CD14-positive monocyte (primary cell): ENCODE data around the gene EEF1AKMT4. TPM values are rescaled to one million over a fixed set of nuclear protein-coding genes. Genes with fewer than 3 reads are reported as not detected.

Experiments
- DNase-seq, 3 donors: peaks; one replicate each; pipeline ENCODE4 v3.0.0-alpha.2; 2011 to 2022
- H2AFZ ChIP-seq: 2 replicates; pipeline ENCODE4 v1.6.0; 2012; ENCODE audit warnings: mild to moderate bottlenecking, low read depth, low read length, inconsistent platforms; ENCODE audit not compliant: insufficient read depth, poor library complexity, severe bottlenecking
- H3K27ac ChIP-seq, 2 donors: 1 replicate in 1 of 2; 2 replicates in 1 of 2; pipeline ENCODE4 v1.5.1; 2012 to 2013; ENCODE audit warnings: low read length in 2 of 2, control low read depth in 1 of 2, inconsistent platforms in 1 of 2, low read depth in 1 of 2, mild to moderate bottlenecking in 1 of 2
- H3K27me3 ChIP-seq, 2 donors: one replicate each; pipeline versions ENCODE4 v1.6.0 to v1.6.1; 2011 to 2013; ENCODE audit warnings: low read length in 2 of 2; ENCODE audit not compliant: control insufficient read depth in 2 of 2, insufficient read depth in 2 of 2
- H3K36me3 ChIP-seq, 2 donors: replicated peaks in 1 of 2; 1 replicate in 1 of 2; 2 replicates in 1 of 2; pipeline versions ENCODE4 v1.5.1 to v1.6.1; 2012 to 2013; ENCODE audit warnings: low read length in 2 of 2, control low read depth in 1 of 2, inconsistent platforms in 1 of 2, mild to moderate bottlenecking in 1 of 2; ENCODE audit not compliant: insufficient read depth in 2 of 2, control insufficient read depth in 1 of 2
- H3K4me1 ChIP-seq, 2 donors: 1 replicate in 1 of 2; 2 replicates in 1 of 2; pipeline versions ENCODE4 v1.5.1 to v1.6.1; 2012 to 2013; ENCODE audit warnings: low read length in 2 of 2, control low read depth in 1 of 2, inconsistent platforms in 1 of 2, mild to moderate bottlenecking in 1 of 2, moderate library complexity in 1 of 2; ENCODE audit not compliant: insufficient read depth in 2 of 2, control insufficient read depth in 1 of 2
- H3K4me2 ChIP-seq: replicated peaks from 2 replicates; pipeline ENCODE3; 2012; ENCODE audit warnings: low read length, moderate library complexity, mild to moderate bottlenecking; ENCODE audit not compliant: poor library complexity, severe bottlenecking; ENCODE audit errors: extremely low read depth
- H3K4me3 ChIP-seq, 3 experiments: fragments of 200-600 bp in 1 of 3; sonication (generic) in 1 of 3; replicated peaks in 1 of 3; 1 replicate in 2 of 3; 2 replicates in 1 of 3; pipeline ENCODE4 v1.5.1; 2011 to 2013; ENCODE audit warnings: low read length in 3 of 3, mild to moderate bottlenecking in 3 of 3, control low read depth in 2 of 3, low read depth in 2 of 3, inconsistent platforms in 1 of 3, moderate library complexity in 1 of 3
- H3K79me2 ChIP-seq: 2 replicates; pipeline ENCODE4 v1.6.0; 2012; ENCODE audit warnings: mild to moderate bottlenecking, control low read depth, inconsistent platforms, low read length, moderate library complexity; ENCODE audit not compliant: insufficient read depth
- H3K9ac ChIP-seq: 2 replicates; pipeline ENCODE4 v1.6.0; 2017; ENCODE audit warnings: low read length, mild to moderate bottlenecking; ENCODE audit not compliant: insufficient read depth, poor library complexity, severe bottlenecking
- H3K9me3 ChIP-seq, 2 donors: replicated peaks in 1 of 2; 1 replicate in 1 of 2; 2 replicates in 1 of 2; pipeline versions ENCODE4 v1.5.1 to v1.6.1; 2012 to 2013; ENCODE audit warnings: low read length in 2 of 2, control low read depth in 1 of 2; ENCODE audit not compliant: control insufficient read depth in 1 of 2, insufficient read depth in 1 of 2
- H4K20me1 ChIP-seq: 2 replicates; pipeline ENCODE4 v1.6.0; 2012; ENCODE audit warnings: mild to moderate bottlenecking, low read length, control low read depth, moderate library complexity; ENCODE audit not compliant: insufficient read depth
- H3K27ac Mint-ChIP-seq, 7 donors: one replicate each; pipeline ENCODE4 v1.8.0; 2020; ENCODE audit warnings: mild to moderate bottlenecking in 7 of 7, mixed read lengths in 7 of 7, moderate library complexity in 6 of 7, inconsistent platforms in 2 of 7
- H3K27me3 Mint-ChIP-seq, 3 donors: one replicate each; pipeline ENCODE4 v1.8.0; 2021 to 2022; ENCODE audit warnings: low read depth in 3 of 3, mild to moderate bottlenecking in 3 of 3, mixed read lengths in 3 of 3, moderate library complexity in 3 of 3, inconsistent platforms in 1 of 3
- H3K36me3 Mint-ChIP-seq, 2 donors: one replicate each; pipeline ENCODE4 v1.8.0; 2020; ENCODE audit warnings: mixed read lengths in 2 of 2, inconsistent platforms in 1 of 2, mild to moderate bottlenecking in 1 of 2
- H3K4me1 Mint-ChIP-seq: one replicate; pipeline ENCODE4 v1.8.0; 2020; ENCODE audit warnings: mild to moderate bottlenecking, mixed read lengths
- H3K4me3 Mint-ChIP-seq, 2 donors: one replicate each; pipeline ENCODE4 v1.8.0; 2020; ENCODE audit warnings: mild to moderate bottlenecking in 2 of 2, mixed read lengths in 2 of 2, moderate library complexity in 1 of 2
- H3K9me3 Mint-ChIP-seq, 7 donors: one replicate each; pipeline ENCODE4 v1.8.0; 2020 to 2022; ENCODE audit warnings: mixed read lengths in 7 of 7, mild to moderate bottlenecking in 6 of 7, moderate library complexity in 6 of 7, inconsistent platforms in 2 of 7
- WGBS: methylation state at CpG from one replicate; pipeline ENCODE4 v1.1.5; 2013; ENCODE audit warnings: missing lambda C conversion rate; ENCODE audit not compliant: insufficient coverage; 5-methylcytosine and 5-hydroxymethylcytosine counted together
- intact Hi-C, 2 donors: fragments of 100-400 bp; cut with micrococcal nuclease; formaldehyde crosslinking; loops; one replicate each; pipeline versions ENCODE4 v1.15.0 to v1.15.1; 2023
- polyA plus RNA-seq, 3 donors: library from polyadenylated mRNA; depleted of rRNA in 1 of 3; unstranded in 2 of 3; stranded (reverse) in 1 of 3; fragments of 300-500 nt in 2 of 3; fragments of >200 nt in 1 of 3; fragmentation: Illumina TruSeq in 2 of 3; gene quantifications; 1 replicate in 2 of 3; 2 replicates in 1 of 3; pipeline ENCODE4 v1.2.3, GENCODE V29; 2012 to 2021
- TF ChIP-seq, protein P1 (sequence below): fragments of 200-600 bp; IDR thresholded peaks from one replicate; pipeline ENCODE4 v1.8.0; 2022; ENCODE audit warnings: antibody characterized with exemption, mild to moderate bottlenecking

The EEF1AKMT4 gene
- polyA plus RNA-seq, 3 donors = 4.0 to 12.0 (median 7.3) TPM

DNA sequence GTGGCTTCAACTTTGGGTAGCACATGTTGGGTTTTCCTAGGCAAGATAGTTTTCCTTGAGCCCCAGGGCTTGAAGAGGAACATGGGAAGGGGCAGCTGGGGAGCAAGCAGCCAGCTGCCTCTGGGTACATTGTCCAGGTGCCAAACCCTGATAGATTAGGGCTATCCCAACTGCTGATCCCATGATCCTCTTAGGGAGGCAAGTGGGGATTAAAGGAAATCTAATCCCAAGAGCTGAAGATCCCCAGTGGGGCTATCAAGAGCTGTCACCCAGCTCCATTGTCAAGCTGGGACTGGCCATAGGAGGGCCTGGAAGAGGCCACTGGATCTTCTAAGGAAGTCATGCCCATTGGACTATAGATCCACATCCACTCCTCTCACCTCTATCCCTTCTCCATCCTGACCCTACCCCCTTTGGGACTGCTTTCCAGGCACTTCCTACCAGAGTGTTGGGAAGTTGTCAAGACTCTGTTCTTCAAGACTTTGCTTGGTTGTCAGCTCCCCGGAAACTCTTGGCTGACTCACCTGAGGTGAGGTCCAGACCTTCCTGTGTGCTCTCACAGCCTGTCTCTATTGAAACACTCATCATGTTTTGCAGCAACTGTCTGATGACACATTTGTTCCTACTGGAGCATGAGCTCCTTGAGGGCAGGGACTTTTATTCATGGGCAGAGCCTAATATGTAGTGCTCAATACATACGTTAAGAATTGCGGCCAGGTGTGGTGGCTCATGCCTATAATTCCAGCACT lies 6.0 kb downstream of the EEF1AKMT4 start:
- H3K9me3 Mint-ChIP-seq = peaks cover 0 to 15% (median 8%) of the 10 kb centered on the region in 7 donors
- Histone ChIP-seq H3K79me2 (no peaks in the 10 kb centered on the region), H3K4me3 (no peak overlapping the region), H3K36me3 (peaks cover 0 to 8% of the 10 kb centered on the region in 2 donors), H3K9me3 (peaks cover 0 to 4% of the 10 kb centered on the region in 2 donors), H4K20me1 (peaks cover 13% of the 10 kb centered on the region), H3K27me3 (peaks cover 10 to 18% of the 10 kb centered on the region in 2 donors), H3K27ac (no peak overlapping the region), H3K4me1 (peaks cover 5% of the 10 kb centered on the region in 2 donors), H2AFZ (no peak overlapping the region), H3K9ac (no peak overlapping the region), H3K4me2 (no peak overlapping the region)
- no peak overlapping the region for H3K4me3 Mint-ChIP-seq
- H3K27me3 Mint-ChIP-seq = peaks cover 16 to 23% (median 21%) of the 10 kb centered on the region in 3 donors
- DNase-seq = no peak
- H3K27ac Mint-ChIP-seq = no peak overlapping the region
- intact Hi-C loops = loop anchor here in 1 of 2 donors (10.0 kb wide), 1 partner anchor 361 kb away; no protein-coding TSS in a partner anchor
- 100% methylated on average over 2 of the region's 3 CpGs for WGBS
- peaks cover 8% of the 10 kb centered on the region for H3K4me1 Mint-ChIP-seq
- peaks cover 21 to 27% of the 10 kb centered on the region in 2 donors for H3K36me3 Mint-ChIP-seq
- TF ChIP-seq, protein P1, sequence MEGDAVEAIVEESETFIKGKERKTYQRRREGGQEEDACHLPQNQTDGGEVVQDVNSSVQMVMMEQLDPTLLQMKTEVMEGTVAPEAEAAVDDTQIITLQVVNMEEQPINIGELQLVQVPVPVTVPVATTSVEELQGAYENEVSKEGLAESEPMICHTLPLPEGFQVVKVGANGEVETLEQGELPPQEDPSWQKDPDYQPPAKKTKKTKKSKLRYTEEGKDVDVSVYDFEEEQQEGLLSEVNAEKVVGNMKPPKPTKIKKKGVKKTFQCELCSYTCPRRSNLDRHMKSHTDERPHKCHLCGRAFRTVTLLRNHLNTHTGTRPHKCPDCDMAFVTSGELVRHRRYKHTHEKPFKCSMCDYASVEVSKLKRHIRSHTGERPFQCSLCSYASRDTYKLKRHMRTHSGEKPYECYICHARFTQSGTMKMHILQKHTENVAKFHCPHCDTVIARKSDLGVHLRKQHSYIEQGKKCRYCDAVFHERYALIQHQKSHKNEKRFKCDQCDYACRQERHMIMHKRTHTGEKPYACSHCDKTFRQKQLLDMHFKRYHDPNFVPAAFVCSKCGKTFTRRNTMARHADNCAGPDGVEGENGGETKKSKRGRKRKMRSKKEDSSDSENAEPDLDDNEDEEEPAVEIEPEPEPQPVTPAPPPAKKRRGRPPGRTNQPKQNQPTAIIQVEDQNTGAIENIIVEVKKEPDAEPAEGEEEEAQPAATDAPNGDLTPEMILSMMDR = no peak

DNA sequence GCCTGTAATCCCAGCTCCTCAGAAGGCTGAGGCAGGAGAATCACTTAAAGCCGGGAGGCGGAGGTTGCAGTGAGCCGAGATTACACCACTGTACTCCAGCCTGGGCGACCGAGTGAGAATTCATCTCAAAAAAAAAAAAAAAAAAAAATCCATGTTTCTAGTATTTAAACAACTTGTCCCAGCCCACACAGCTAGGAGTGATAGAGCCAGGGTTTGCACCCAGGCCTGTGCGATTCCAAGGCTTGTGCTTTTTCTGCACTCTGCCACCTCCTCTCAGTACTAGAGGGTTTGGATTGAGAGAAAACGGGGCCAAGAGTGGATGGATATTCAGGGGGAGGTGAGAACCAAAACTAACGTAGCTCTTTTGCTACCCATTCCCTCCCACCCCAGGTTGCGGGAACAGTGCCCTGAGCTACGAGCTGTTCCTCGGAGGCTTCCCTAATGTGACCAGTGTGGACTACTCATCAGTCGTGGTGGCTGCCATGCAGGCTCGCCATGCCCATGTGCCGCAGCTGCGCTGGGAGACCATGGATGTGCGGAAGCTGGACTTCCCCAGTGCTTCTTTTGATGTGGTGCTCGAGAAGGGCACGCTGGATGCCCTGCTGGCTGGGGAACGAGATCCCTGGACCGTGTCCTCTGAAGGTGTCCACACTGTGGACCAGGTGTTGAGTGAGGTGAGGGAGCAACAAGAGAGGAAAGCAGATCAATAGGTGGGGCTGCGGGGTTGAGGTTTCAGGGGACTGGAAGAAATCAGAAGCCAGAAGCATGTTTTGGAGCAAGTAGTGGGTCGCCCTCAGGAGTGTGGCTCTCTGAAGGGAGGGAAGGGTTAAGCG lies 7.8 kb downstream of the EEF1AKMT4 start:
- Histone ChIP-seq H3K79me2 (no peaks in the 10 kb centered on the region), H3K36me3 (peaks cover 0 to 8% of the 10 kb centered on the region in 2 donors), H3K9me3 (peaks cover 0 to 7% of the 10 kb centered on the region in 2 donors), H4K20me1 (peaks cover 16% of the 10 kb centered on the region), H3K27ac (no peak overlapping the region), H3K9ac (no peak overlapping the region), H3K4me3 (no peak overlapping the region), H3K4me2 (no peak overlapping the region), H3K27me3 (peaks cover 25 to 34% of the 10 kb centered on the region in 2 donors), H3K4me1 (peaks cover 17 to 21% of the 10 kb centered on the region in 2 donors), H2AFZ (no peak overlapping the region)
- no peak overlapping the region for H3K27ac Mint-ChIP-seq
- H3K9me3 Mint-ChIP-seq = peaks cover 0 to 27% (median 15%) of the 10 kb centered on the region in 7 donors
- no peak for DNase-seq
- intact Hi-C loops = loop anchor here in 1 of 2 donors (10.0 kb wide), 1 partner anchor 362 kb away; no protein-coding TSS in a partner anchor
- 98% methylated on average over 14 of the region's 23 CpGs for WGBS
- no peak overlapping the region for H3K4me3 Mint-ChIP-seq
- H3K4me1 Mint-ChIP-seq = peaks cover 19% of the 10 kb centered on the region
- TF ChIP-seq, protein P1 = no peak
- peaks cover 28 to 41% (median 37%) of the 10 kb centered on the region in 3 donors for H3K27me3 Mint-ChIP-seq
- peaks cover 27 to 34% of the 10 kb centered on the region in 2 donors for H3K36me3 Mint-ChIP-seq
